SK-N-SH treated with all-trans-retinoic acid at 6 μM for 48 hours (cell line): ENCODE results near the gene RPL12.

Experiments used
- ARNTL ChIP-seq: fragments of 450-650 bp; formaldehyde crosslinking; IDR thresholded peaks from 2 replicates; pipeline ENCODE4 v1.5.0; 2020; ENCODE audit warnings: low read depth, mild to moderate bottlenecking, moderate library complexity, borderline replicate concordance
- CSRNP3 ChIP-seq: fragments of 250-450 bp; sonication (Bioruptor Pico); IDR thresholded peaks from 2 replicates; pipeline ENCODE4 v1.5.1; 2021; ENCODE audit warnings: mild to moderate bottlenecking, moderate library complexity
- ISL1 ChIP-seq: fragments of 250-450 bp; sonication (Bioruptor Pico); IDR thresholded peaks from 2 replicates; pipeline ENCODE4 v2.1.2; 2022; ENCODE audit warnings: mild to moderate bottlenecking, moderate library complexity
- RARB ChIP-seq: fragments of 250-450 bp; sonication (Bioruptor Pico); IDR thresholded peaks from 2 replicates; pipeline ENCODE4 v1.8.0; 2021; ENCODE audit warnings: mild to moderate bottlenecking, moderate library complexity
- ZC3H10 ChIP-seq: fragments of 250-450 bp; sonication (Bioruptor Pico); IDR thresholded peaks from 2 replicates; pipeline ENCODE4 v1.5.1; 2021; ENCODE audit warnings: mild to moderate bottlenecking, moderate library complexity
- ZFP30 ChIP-seq: fragments of 450-650 bp; formaldehyde crosslinking; IDR thresholded peaks from 2 replicates; pipeline ENCODE4 v1.5.0; 2022; ENCODE audit warnings: mild to moderate bottlenecking, moderate library complexity
- ZNF70 ChIP-seq: fragments of 450-650 bp; formaldehyde crosslinking; IDR thresholded peaks from 2 replicates; pipeline ENCODE4 v1.5.0; 2020; ENCODE audit warnings: mild to moderate bottlenecking, moderate library complexity
- TF ChIP-seq, protein P1 (sequence below): fragments of 250-450 bp; sonication (Bioruptor Pico); IDR thresholded peaks from 2 replicates; pipeline ENCODE4 v1.5.1; 2020; ENCODE audit warnings: low read depth, mild to moderate bottlenecking, moderate library complexity
- TF ChIP-seq, protein P2 (sequence below): fragments of 250-450 bp; sonication (Bioruptor Pico); IDR thresholded peaks from 2 replicates; pipeline ENCODE4 v1.8.0; 2020; ENCODE audit warnings: mild to moderate bottlenecking, moderate library complexity, borderline replicate concordance

- TF ChIP-seq, protein P1, sequence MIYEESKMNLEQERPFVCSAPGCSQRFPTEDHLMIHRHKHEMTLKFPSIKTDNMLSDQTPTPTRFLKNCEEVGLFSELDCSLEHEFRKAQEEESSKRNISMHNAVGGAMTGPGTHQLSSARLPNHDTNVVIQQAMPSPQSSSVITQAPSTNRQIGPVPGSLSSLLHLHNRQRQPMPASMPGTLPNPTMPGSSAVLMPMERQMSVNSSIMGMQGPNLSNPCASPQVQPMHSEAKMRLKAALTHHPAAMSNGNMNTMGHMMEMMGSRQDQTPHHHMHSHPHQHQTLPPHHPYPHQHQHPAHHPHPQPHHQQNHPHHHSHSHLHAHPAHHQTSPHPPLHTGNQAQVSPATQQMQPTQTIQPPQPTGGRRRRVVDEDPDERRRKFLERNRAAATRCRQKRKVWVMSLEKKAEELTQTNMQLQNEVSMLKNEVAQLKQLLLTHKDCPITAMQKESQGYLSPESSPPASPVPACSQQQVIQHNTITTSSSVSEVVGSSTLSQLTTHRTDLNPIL (CRISPR knock-in tag): no peak
- TF ChIP-seq ZFP30 (CRISPR knock-in tag) (no peak), ZC3H10 (no peak), ARNTL (CRISPR knock-in tag) (no peak), ISL1 (CRISPR knock-in tag) (no peak), CSRNP3 (no peak), ZNF70 (CRISPR knock-in tag) (no peak), RARB (CRISPR knock-in tag) (no peak)
- TF ChIP-seq, protein P2, sequence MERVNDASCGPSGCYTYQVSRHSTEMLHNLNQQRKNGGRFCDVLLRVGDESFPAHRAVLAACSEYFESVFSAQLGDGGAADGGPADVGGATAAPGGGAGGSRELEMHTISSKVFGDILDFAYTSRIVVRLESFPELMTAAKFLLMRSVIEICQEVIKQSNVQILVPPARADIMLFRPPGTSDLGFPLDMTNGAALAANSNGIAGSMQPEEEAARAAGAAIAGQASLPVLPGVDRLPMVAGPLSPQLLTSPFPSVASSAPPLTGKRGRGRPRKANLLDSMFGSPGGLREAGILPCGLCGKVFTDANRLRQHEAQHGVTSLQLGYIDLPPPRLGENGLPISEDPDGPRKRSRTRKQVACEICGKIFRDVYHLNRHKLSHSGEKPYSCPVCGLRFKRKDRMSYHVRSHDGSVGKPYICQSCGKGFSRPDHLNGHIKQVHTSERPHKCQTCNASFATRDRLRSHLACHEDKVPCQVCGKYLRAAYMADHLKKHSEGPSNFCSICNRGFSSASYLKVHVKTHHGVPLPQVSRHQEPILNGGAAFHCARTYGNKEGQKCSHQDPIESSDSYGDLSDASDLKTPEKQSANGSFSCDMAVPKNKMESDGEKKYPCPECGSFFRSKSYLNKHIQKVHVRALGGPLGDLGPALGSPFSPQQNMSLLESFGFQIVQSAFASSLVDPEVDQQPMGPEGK (CRISPR knock-in tag): no peak
Observed at GRCh38 chr9:127449332-127449966, 1.8 kb downstream of the RPL12 start.
